ENCODE results near the gene BRD9.
"Not testable (repeated sequence)": the region's sequence is repeated elsewhere in the genome, so short reads cannot be mapped to it uniquely, and the experiment has no call there.

The BRD9 gene

GRCh38 chr5:902129-902916 is 9.7 kb upstream of the BRD9 start:
- no peak for DNase-seq

GRCh38 chr5:900781-901180 is 8.2 kb upstream of the BRD9 start:
- no peak for DNase-seq

- no peak for DNase-seq
Observed at GRCh38 chr5:893711-894110, 1.1 kb upstream of the BRD9 start.

GRCh38 chr5:893137-893506 is 521 bp upstream of the BRD9 start:
- DNase-seq = no peak

- no peak for DNase-seq
Observed at GRCh38 chr5:891837-892393, 686 bp downstream of the BRD9 start.

GRCh38 chr5:891117-891836 is 1.3 kb downstream of the BRD9 start:
- no peak for DNase-seq

- no peak for DNase-seq
Observed at GRCh38 chr5:889075-889710, 3.4 kb downstream of the BRD9 start.

- no peak for DNase-seq
Observed at GRCh38 chr5:888638-889035, 4.0 kb downstream of the BRD9 start.

- no peak for DNase-seq
Observed at GRCh38 chr5:887947-888637, 4.5 kb downstream of the BRD9 start.

GRCh38 chr5:886716-887325 is 5.8 kb downstream of the BRD9 start:
- no peak for DNase-seq

- no peak for DNase-seq
Observed at GRCh38 chr5:886036-886435, 6.6 kb downstream of the BRD9 start.

- DNase-seq = no peak
Observed at GRCh38 chr5:885529-885928, 7.1 kb downstream of the BRD9 start.

- DNase-seq = no peak
Observed at GRCh38 chr5:885127-885442, 7.5 kb downstream of the BRD9 start.

GRCh38 chr5:884345-885126 is 8.1 kb downstream of the BRD9 start:
- no peak for DNase-seq

- DNase-seq = no peak
Observed at GRCh38 chr5:883475-884181, 9.0 kb downstream of the BRD9 start.

GRCh38 chr5:882253-883183 is 10.1 kb downstream of the BRD9 start:
- DNase-seq = no peak

- DNase-seq = no peak
Observed at GRCh38 chr5:881551-881935, 11.1 kb downstream of the BRD9 start.

GRCh38 chr5:880816-881550 is 11.6 kb downstream of the BRD9 start:
- DNase-seq = no peak

GRCh38 chr5:878677-879076 is 13.9 kb downstream of the BRD9 start:
- not testable (repeated sequence) for DNase-seq
